Measurements from ENCODE around the gene OR8A1.

OR8A1 gene

GRCh38 chr11:124569697-124570096 lies at the start of gene OR8A1:
Gene OR8A1 (plus strand): TSS chr11:124569997. CDS start chr11:124570120, 123 bp downstream.
- Mint-ChIP-seq H3K27me3 (peaks cover 2% of the 10 kb centered on the region), H3K36me3 (ENCODE audit: low read depth) (no peaks in the 10 kb centered on the region), H3K4me3 (no peak within 1 kb of the TSS), H3K9me3 (no peaks in the 10 kb centered on the region), H3K27ac (no peak within 1 kb of the TSS), H3K4me1 (ENCODE audit: low read depth) (no peaks in the 10 kb centered on the region)
- intact Hi-C loops (cut with micrococcal nuclease), result no loop called here

- H3K4me1 Mint-ChIP-seq (ENCODE audit: low read depth), result peaks cover 5% of the 10 kb centered on the region
- H3K27ac Mint-ChIP-seq, result no peak overlapping the region
- peaks cover 19% of the 10 kb centered on the region for H3K27me3 Mint-ChIP-seq
- no peaks in the 10 kb centered on the region for H3K9me3 Mint-ChIP-seq
- intact Hi-C loops (cut with micrococcal nuclease), result no loop called here
- H3K36me3 Mint-ChIP-seq (ENCODE audit: low read depth), result no peaks in the 10 kb centered on the region
- no peak overlapping the region for H3K4me3 Mint-ChIP-seq
Measured at GRCh38 chr11:124520550-124520854, 49.3 kb upstream of the OR8A1 start.

- Mint-ChIP-seq H3K4me1 (ENCODE audit: low read depth) (peaks cover 13% of the 10 kb centered on the region), H3K27ac (no peak overlapping the region), H3K27me3 (peaks cover 3% of the 10 kb centered on the region), H3K36me3 (ENCODE audit: low read depth) (no peaks in the 10 kb centered on the region), H3K9me3 (peaks cover 15% of the 10 kb centered on the region), H3K4me3 (no peak overlapping the region)
- intact Hi-C loops (cut with micrococcal nuclease), result no loop called here
Measured at GRCh38 chr11:124533626-124534025, 36.2 kb upstream of the OR8A1 start.

DNA sequence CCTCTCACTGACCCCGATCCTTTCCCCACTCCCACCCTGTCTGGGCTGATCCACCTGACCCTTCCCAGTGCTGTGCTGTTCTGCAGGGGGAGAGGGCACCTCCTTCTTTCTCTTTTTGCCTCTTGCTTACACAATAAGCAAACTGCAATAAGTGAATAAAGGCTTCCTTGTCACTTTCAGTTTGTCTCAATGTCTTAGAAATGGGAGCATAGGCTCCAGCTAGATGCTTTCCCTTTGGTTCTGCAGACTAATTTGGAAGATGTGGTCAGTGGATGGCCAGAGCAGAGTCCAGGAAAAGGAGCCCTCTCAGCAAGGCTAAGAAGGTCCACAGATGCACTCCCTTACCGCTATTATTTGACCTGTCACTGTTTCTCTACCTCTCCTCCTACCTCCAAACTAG lies 35.7 kb upstream of the OR8A1 start:
- Mint-ChIP-seq H3K27me3 (peaks cover 3% of the 10 kb centered on the region), H3K27ac (no peak overlapping the region), H3K36me3 (ENCODE audit: low read depth) (no peaks in the 10 kb centered on the region), H3K4me1 (ENCODE audit: low read depth) (peaks cover 13% of the 10 kb centered on the region), H3K4me3 (no peak overlapping the region), H3K9me3 (peaks cover 11% of the 10 kb centered on the region)
- intact Hi-C loops (cut with micrococcal nuclease), result no loop called here

DNA sequence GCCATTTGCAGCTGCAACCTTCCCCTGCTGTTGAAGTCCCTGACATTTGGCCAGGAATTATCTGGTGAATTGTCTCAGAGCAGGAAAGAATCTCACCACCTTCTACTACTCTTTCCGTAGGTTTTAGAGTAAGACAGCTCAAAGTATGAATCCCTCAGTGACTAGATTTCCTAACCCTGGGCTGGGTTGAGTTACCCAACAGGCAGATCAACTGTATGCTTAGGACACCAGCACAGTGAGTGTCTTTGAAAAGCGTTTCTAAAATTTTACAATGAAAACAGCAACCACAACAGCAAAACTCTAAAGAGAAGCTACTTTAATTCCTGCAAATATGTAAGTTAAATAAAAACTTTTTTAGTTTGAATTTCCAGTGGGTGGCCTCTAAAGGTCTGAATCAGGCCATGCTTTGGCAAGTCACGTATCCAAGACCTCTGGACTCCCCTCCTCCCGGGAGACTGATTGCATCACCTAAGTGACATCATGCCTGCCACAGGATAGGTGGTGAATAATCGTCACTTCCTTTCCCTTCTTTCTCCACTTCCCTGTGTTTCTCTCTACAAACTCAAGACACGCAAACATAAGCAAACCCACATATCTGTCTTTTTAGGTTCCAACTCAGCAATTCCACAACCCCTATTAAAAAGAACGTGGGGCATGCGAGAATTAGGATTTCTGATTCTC lies 34.1 kb upstream of the OR8A1 start:
- H3K4me1 Mint-ChIP-seq (ENCODE audit: low read depth), result peaks cover 13% of the 10 kb centered on the region
- H3K4me3 Mint-ChIP-seq, result no peak overlapping the region
- no peaks in the 10 kb centered on the region for H3K36me3 Mint-ChIP-seq (ENCODE audit: low read depth)
- intact Hi-C loops (cut with micrococcal nuclease), result no loop called here
- H3K27me3 Mint-ChIP-seq, result no peaks in the 10 kb centered on the region
- no peak overlapping the region for H3K27ac Mint-ChIP-seq
- peaks cover 8% of the 10 kb centered on the region for H3K9me3 Mint-ChIP-seq

GRCh38 chr11:124536520-124536919 lies 33.3 kb upstream of the OR8A1 start:
- Mint-ChIP-seq H3K27ac (no peak overlapping the region), H3K4me3 (no peak overlapping the region)
- intact Hi-C loops (cut with micrococcal nuclease), result no loop called here

GRCh38 chr11:124538019-124538418 lies 31.8 kb upstream of the OR8A1 start:
- Mint-ChIP-seq H3K36me3 (ENCODE audit: low read depth) (no peaks in the 10 kb centered on the region), H3K27me3 (peaks cover 2% of the 10 kb centered on the region), H3K4me3 (no peak overlapping the region), H3K4me1 (ENCODE audit: low read depth) (peaks cover 15% of the 10 kb centered on the region), H3K27ac (no peak overlapping the region), H3K9me3 (peaks cover 12% of the 10 kb centered on the region)
- intact Hi-C loops (cut with micrococcal nuclease), result no loop called here

More at GRCh38 chr11:124536520-124536919, 33.3 kb upstream of the OR8A1 start:
- Mint-ChIP-seq H3K36me3 (ENCODE audit: low read depth) (no peaks in the 10 kb centered on the region), H3K9me3 (peaks cover 8% of the 10 kb centered on the region), H3K4me1 (ENCODE audit: low read depth) (peaks cover 13% of the 10 kb centered on the region), H3K27me3 (peaks cover 2% of the 10 kb centered on the region)

GRCh38 chr11:124541204-124541603 lies 28.6 kb upstream of the OR8A1 start:
- Mint-ChIP-seq H3K36me3 (ENCODE audit: low read depth) (no peaks in the 10 kb centered on the region), H3K4me3 (no peak overlapping the region), H3K9me3 (peaks cover 10% of the 10 kb centered on the region), H3K27me3 (peaks cover 7% of the 10 kb centered on the region), H3K27ac (no peak overlapping the region), H3K4me1 (ENCODE audit: low read depth) (peaks cover 14% of the 10 kb centered on the region)
- intact Hi-C loops (cut with micrococcal nuclease), result no loop called here

- intact Hi-C loops (cut with micrococcal nuclease), result no loop called here
- Mint-ChIP-seq H3K9me3 (peaks cover 8% of the 10 kb centered on the region), H3K4me1 (ENCODE audit: low read depth) (peaks cover 7% of the 10 kb centered on the region), H3K4me3 (no peak overlapping the region), H3K27me3 (peaks cover 7% of the 10 kb centered on the region), H3K27ac (no peak overlapping the region), H3K36me3 (ENCODE audit: low read depth) (no peaks in the 10 kb centered on the region)
Measured at GRCh38 chr11:124543145-124543544, 26.7 kb upstream of the OR8A1 start.

GRCh38 chr11:124543554-124543953 lies 26.2 kb upstream of the OR8A1 start, which contains the start of gene OR8B12:
Gene OR8B12 (minus strand): TSS chr11:124543654. CDS start chr11:124543654, 0 bp downstream.
- intact Hi-C loops (cut with micrococcal nuclease), result no loop called here
- Mint-ChIP-seq H3K9me3 (peaks cover 8% of the 10 kb centered on the region), H3K4me3 (no peak within 1 kb of the TSS), H3K27ac (no peak within 1 kb of the TSS), H3K4me1 (ENCODE audit: low read depth) (peaks cover 7% of the 10 kb centered on the region), H3K27me3 (peaks cover 7% of the 10 kb centered on the region), H3K36me3 (ENCODE audit: low read depth) (no peaks in the 10 kb centered on the region)

GRCh38 chr11:124551189-124551588 lies 18.6 kb upstream of the OR8A1 start:
- intact Hi-C loops (cut with micrococcal nuclease), result no loop called here
- Mint-ChIP-seq H3K27ac (no peak overlapping the region), H3K36me3 (ENCODE audit: low read depth) (no peaks in the 10 kb centered on the region), H3K27me3 (no peaks in the 10 kb centered on the region), H3K4me3 (no peak overlapping the region), H3K4me1 (ENCODE audit: low read depth) (no peaks in the 10 kb centered on the region), H3K9me3 (no peaks in the 10 kb centered on the region)

DNA sequence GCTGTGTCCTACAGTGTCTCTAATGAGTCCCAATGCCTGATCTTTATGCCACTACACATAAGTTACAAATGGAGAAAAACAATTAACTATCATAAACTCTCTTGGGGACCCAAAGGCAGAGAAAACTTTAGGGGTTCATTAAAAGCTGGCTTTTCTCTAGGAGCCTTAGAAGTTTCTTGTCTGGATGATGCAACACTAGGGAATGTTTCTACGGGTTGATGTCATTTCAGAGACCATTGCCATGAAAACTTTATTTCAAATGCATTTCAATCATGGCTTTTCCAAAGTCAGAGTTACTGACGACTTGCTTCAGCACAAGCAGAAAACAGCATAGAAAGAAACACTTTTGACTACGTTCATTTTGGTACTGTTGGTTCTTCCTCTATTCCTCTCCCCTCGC lies 17.8 kb upstream of the OR8A1 start:
- H3K27ac Mint-ChIP-seq, result no peak overlapping the region
- H3K36me3 Mint-ChIP-seq (ENCODE audit: low read depth), result no peaks in the 10 kb centered on the region
- no peak overlapping the region for H3K4me3 Mint-ChIP-seq
- intact Hi-C loops (cut with micrococcal nuclease), result no loop called here
- H3K4me1 Mint-ChIP-seq (ENCODE audit: low read depth), result no peaks in the 10 kb centered on the region
- H3K9me3 Mint-ChIP-seq, result no peaks in the 10 kb centered on the region
- H3K27me3 Mint-ChIP-seq, result peaks cover 1% of the 10 kb centered on the region

DNA sequence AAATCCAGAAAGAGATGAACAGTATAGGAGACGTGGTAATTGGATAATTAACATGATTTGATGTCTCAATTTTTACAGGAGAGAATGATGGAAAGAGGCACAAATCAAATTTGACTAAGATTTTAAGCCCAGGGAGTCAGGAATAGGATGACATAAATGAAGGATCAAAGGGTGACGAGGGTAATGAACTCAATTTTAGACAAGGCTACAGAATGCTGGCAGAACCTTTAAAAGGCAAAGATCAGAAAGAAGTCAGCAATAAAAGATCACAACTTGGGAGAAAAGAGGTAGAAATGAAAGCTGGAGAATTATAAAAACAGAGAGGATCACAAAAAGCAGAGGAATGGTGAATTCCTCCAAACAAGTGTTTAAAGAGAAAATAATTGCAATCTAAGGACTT lies 13.0 kb upstream of the OR8A1 start:
- Mint-ChIP-seq H3K36me3 (ENCODE audit: low read depth) (no peaks in the 10 kb centered on the region), H3K27ac (no peak overlapping the region), H3K4me1 (ENCODE audit: low read depth) (no peaks in the 10 kb centered on the region), H3K4me3 (no peak overlapping the region), H3K9me3 (no peaks in the 10 kb centered on the region), H3K27me3 (peaks cover 6% of the 10 kb centered on the region)
- intact Hi-C loops (cut with micrococcal nuclease), result no loop called here

GRCh38 chr11:124570160-124570559 lies 363 bp downstream of the OR8A1 start:
- H3K27me3 Mint-ChIP-seq, result peaks cover 2% of the 10 kb centered on the region
- no peaks in the 10 kb centered on the region for H3K9me3 Mint-ChIP-seq
- no peak overlapping the region for H3K27ac Mint-ChIP-seq
- H3K36me3 Mint-ChIP-seq (ENCODE audit: low read depth), result no peaks in the 10 kb centered on the region
- intact Hi-C loops (cut with micrococcal nuclease), result no loop called here
- no peaks in the 10 kb centered on the region for H3K4me1 Mint-ChIP-seq (ENCODE audit: low read depth)
- H3K4me3 Mint-ChIP-seq, result no peak overlapping the region

Measured in dendritic cell treated with granulocyte-macrophage colony-stimulating factor and Interleukin-4, amounts not matched to agents 40 ng/mL and 50 ng/mL, for 4 days (primary cell).